MM.1S (cell line): Measurements from ENCODE around the gene TCF7L2.

Experiments used
- DNase-seq: peaks from one replicate; pipeline ENCODE4 v3.0.0-alpha.2; 2015
- H2AFZ ChIP-seq: fragments of 300-600 bp; sonication (generic); 2 replicates; pipeline ENCODE4 v1.6.0; 2016; ENCODE audit warnings: antibody characterized with exemption, low read length
- H3F3A ChIP-seq: fragments of 300-600 bp; sonication (generic); 2 replicates; pipeline ENCODE4 v1.6.1; 2016; ENCODE audit warnings: mild to moderate bottlenecking, antibody characterized with exemption, low read length, moderate library complexity, mixed read lengths; ENCODE audit not compliant: insufficient read depth
- H3K27ac ChIP-seq: fragments of 300-600 bp; sonication (generic); 2 replicates; pipeline ENCODE4 v1.5.1; 2016; ENCODE audit warnings: mild to moderate bottlenecking, low read length
- H3K27me3 ChIP-seq: fragments of 300-600 bp; sonication (generic); replicated peaks from 2 replicates; pipeline ENCODE4 v1.6.0; 2016; ENCODE audit warnings: low read length; ENCODE audit not compliant: insufficient read depth
- H3K36me3 ChIP-seq: fragments of 300-600 bp; sonication (generic); replicated peaks from 2 replicates; pipeline ENCODE4 v1.6.1; 2016; ENCODE audit warnings: mild to moderate bottlenecking, low read length, mixed read lengths; ENCODE audit not compliant: insufficient read depth
- H3K4me1 ChIP-seq: fragments of 300-600 bp; sonication (generic); 2 replicates; pipeline ENCODE4 v1.6.1; 2016; ENCODE audit warnings: low read length, mixed read lengths
- H3K4me2 ChIP-seq: fragments of 300-600 bp; sonication (generic); 2 replicates; pipeline ENCODE4 v1.6.0; 2016; ENCODE audit warnings: low read depth, low read length
- H3K4me3 ChIP-seq: fragments of 300-600 bp; sonication (generic); 2 replicates; pipeline ENCODE4 v1.5.1; 2016; ENCODE audit warnings: low read length, mixed read lengths
- H3K79me2 ChIP-seq: fragments of 300-600 bp; sonication (generic); 2 replicates; pipeline ENCODE4 v1.6.1; 2016; ENCODE audit warnings: mixed run types, low read length, mixed read lengths
- H3K9ac ChIP-seq: fragments of 300-600 bp; sonication (generic); 2 replicates; pipeline ENCODE4 v1.6.1; 2016; ENCODE audit warnings: low read length, mixed read lengths
- H3K9me2 ChIP-seq: fragments of 300-600 bp; sonication (generic); replicated peaks from 2 replicates; pipeline ENCODE4 v1.6.1; 2016; ENCODE audit warnings: mild to moderate bottlenecking, low read length, mixed read lengths; ENCODE audit not compliant: insufficient read depth
- H3K9me3 ChIP-seq: fragments of 300-600 bp; sonication (generic); replicated peaks from 2 replicates; pipeline ENCODE4 v1.6.1; 2016; ENCODE audit warnings: mild to moderate bottlenecking, low read length, mixed read lengths; ENCODE audit not compliant: insufficient read depth
- H4K20me1 ChIP-seq: fragments of 300-600 bp; sonication (generic); 2 replicates; pipeline ENCODE4 v1.6.1; 2016; ENCODE audit warnings: mild to moderate bottlenecking, low read length, moderate library complexity, mixed read lengths; ENCODE audit not compliant: insufficient read depth
- EZH2 ChIP-seq: fragments of 300-600 bp; sonication (generic); optimal IDR thresholded peaks from 2 replicates; pipeline ENCODE3; 2017; ENCODE audit warnings: low read depth, mild to moderate bottlenecking, antibody characterized with exemption, low read length, mixed read lengths
- EZH2phosphoT487 ChIP-seq: fragments of 300-600 bp; sonication (generic); IDR thresholded peaks from 2 replicates; pipeline ENCODE4 v1.6.1; 2018; ENCODE audit warnings: antibody characterized with exemption, low read length
- TF ChIP-seq, protein P1 (sequence below): fragments of 300-600 bp; sonication (generic); IDR thresholded peaks from 2 replicates; pipeline ENCODE4 v1.5.1; 2016; ENCODE audit warnings: antibody characterized with exemption, low read length, mixed read lengths

TCF7L2 gene

DNA sequence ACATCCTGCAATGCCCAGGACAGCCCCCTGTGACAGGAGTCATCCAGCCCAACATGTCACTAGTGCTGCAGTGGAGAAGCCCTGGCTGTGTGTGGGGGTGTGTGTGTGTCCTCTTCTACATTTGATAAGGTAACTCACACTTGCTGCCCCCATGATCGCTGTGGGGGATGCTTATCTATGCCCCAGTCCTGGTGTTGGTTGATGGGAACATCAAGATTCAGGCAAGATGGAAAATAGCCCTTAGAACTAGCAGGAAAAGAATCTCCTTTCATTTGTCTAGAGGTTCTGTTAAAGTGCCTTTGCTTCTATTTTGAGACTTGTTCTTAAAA, 52.4 kb downstream of the TCF7L2 start:
- Histone ChIP-seq H3K9ac (no peak overlapping the region), H3K36me3 (no peaks in the 10 kb centered on the region), H3K79me2 (no peaks in the 10 kb centered on the region), H3K4me1 (no peaks in the 10 kb centered on the region), H4K20me1 (no peaks in the 10 kb centered on the region), H3K27ac (no peak overlapping the region), H3K4me2 (no peak overlapping the region), H3K4me3 (no peak overlapping the region), H3F3A (no peaks in the 10 kb centered on the region), H3K27me3 (peaks cover 72% of the 10 kb centered on the region), H3K9me2 (no peaks in the 10 kb centered on the region), H2AFZ (no peak overlapping the region), H3K9me3 (no peaks in the 10 kb centered on the region)
- no peak for DNase-seq
- TF ChIP-seq EZH2 (no peak), EZH2phosphoT487 (no peak)
- TF ChIP-seq, protein P1, sequence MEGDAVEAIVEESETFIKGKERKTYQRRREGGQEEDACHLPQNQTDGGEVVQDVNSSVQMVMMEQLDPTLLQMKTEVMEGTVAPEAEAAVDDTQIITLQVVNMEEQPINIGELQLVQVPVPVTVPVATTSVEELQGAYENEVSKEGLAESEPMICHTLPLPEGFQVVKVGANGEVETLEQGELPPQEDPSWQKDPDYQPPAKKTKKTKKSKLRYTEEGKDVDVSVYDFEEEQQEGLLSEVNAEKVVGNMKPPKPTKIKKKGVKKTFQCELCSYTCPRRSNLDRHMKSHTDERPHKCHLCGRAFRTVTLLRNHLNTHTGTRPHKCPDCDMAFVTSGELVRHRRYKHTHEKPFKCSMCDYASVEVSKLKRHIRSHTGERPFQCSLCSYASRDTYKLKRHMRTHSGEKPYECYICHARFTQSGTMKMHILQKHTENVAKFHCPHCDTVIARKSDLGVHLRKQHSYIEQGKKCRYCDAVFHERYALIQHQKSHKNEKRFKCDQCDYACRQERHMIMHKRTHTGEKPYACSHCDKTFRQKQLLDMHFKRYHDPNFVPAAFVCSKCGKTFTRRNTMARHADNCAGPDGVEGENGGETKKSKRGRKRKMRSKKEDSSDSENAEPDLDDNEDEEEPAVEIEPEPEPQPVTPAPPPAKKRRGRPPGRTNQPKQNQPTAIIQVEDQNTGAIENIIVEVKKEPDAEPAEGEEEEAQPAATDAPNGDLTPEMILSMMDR = no peak

DNA sequence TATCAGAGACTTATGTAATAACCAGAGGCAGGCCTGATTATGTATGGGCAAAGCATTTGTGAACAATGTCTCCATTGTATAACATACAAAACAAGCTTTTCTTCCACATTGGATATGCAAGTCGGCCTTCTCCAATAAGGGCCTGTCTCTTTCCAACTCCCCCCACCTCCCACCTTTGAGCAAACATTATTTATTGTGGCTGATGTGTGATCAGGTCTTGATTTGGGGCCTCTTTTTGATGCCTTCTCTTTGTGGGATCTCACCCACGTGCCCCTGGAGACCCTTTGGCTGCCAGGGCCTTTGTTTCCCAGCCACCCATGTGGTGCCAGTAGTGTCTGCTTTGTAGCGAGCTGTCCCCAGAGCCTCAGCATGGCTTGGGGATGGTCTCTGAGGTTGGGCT, 53.0 kb downstream of the TCF7L2 start:
- H3K9me3 ChIP-seq = no peaks in the 10 kb centered on the region
- H3F3A ChIP-seq = no peaks in the 10 kb centered on the region
- DNase-seq = no peak
- H3K9ac ChIP-seq = no peak overlapping the region
- H3K4me2 ChIP-seq = no peak overlapping the region
- H3K4me3 ChIP-seq = no peak overlapping the region
- no peak overlapping the region for H3K27ac ChIP-seq
- no peaks in the 10 kb centered on the region for H3K79me2 ChIP-seq
- H3K9me2 ChIP-seq = no peaks in the 10 kb centered on the region
- H3K27me3 ChIP-seq = peaks cover 71% of the 10 kb centered on the region
- no peaks in the 10 kb centered on the region for H3K36me3 ChIP-seq
- TF ChIP-seq EZH2phosphoT487 (no peak), EZH2 (no peak)
- TF ChIP-seq, protein P1 = no peak
- no peaks in the 10 kb centered on the region for H4K20me1 ChIP-seq
- H2AFZ ChIP-seq = no peak overlapping the region
- no peaks in the 10 kb centered on the region for H3K4me1 ChIP-seq

DNA sequence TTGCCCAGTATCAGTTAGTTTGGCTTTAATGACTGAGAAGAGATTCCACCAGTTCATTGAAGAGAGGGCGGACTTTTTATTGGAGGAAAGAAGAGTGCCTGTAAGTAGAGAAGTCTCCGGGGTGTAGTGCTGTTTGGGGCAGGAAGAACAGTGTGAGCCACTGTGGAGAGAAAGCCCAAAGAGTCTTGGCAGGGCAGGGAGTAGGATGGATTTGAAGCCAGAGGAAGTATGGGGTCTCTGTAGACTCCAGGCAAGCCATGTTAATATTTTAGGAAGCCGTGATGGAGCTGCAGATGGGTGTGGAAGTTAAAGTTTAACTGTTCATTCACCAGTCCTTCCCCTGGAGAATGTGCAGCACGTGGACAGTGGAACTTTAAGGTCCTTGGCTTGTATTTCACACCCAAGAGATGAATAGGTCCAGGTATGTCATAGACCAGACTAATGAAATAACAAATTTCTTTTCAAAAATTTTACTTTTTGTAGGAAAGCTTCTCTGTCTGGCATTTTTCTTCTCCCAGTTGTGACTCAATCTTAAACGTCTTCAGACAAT, 54.1 kb downstream of the TCF7L2 start:
- Histone ChIP-seq H3K27ac (no peak overlapping the region), H3K36me3 (no peaks in the 10 kb centered on the region), H3K4me2 (no peak overlapping the region), H3K9me2 (no peaks in the 10 kb centered on the region), H2AFZ (no peak overlapping the region), H3K9ac (no peak overlapping the region), H3K27me3 (peaks cover 62% of the 10 kb centered on the region), H3F3A (no peaks in the 10 kb centered on the region), H4K20me1 (no peaks in the 10 kb centered on the region), H3K9me3 (no peaks in the 10 kb centered on the region), H3K79me2 (no peaks in the 10 kb centered on the region), H3K4me3 (no peak overlapping the region), H3K4me1 (no peaks in the 10 kb centered on the region)
- TF ChIP-seq EZH2 = no peak
- TF ChIP-seq, protein P1 = no peak
- TF ChIP-seq EZH2phosphoT487 = no peak
- DNase-seq = no peak
